Measurements from ENCODE around the gene MAGI1. TPM values are rescaled to one million over a fixed set of nuclear protein-coding genes. Genes with fewer than 3 reads are reported as not detected.

The MAGI1 gene
- total and polyA plus RNA-seq, 2 donors (not counting 1 experiment from before 2014, with no cell fraction given), result 0.10 to 0.22 TPM

GRCh38 chr3:65741540-65741939 lies 297.2 kb downstream of the MAGI1 start:
- DNase-seq, result no peak
- Histone ChIP-seq H3K4me1 (ENCODE audit: control insufficient read depth in 2 of 2, insufficient read depth in 2 of 2, low read length in 2 of 2) (no peaks in the 10 kb centered on the region), H3K27ac (ENCODE audit: low read length in 2 of 2) (no peak overlapping the region), H3K4me3 (ENCODE audit: control extremely low read depth in 1 of 5, extremely low read depth in 1 of 5, insufficient read depth in 1 of 5, low read depth in 2 of 5, low read length in 4 of 5) (no peak overlapping the region), H3K36me3 (replicated peaks in 1 of 2; ENCODE audit: control extremely low read depth in 1 of 2, control insufficient read depth in 1 of 2, extremely low read depth in 1 of 2, insufficient read depth in 2 of 2, low read length in 1 of 2) (no peaks in the 10 kb centered on the region), H3K27me3 (replicated peaks in 1 of 4; ENCODE audit: control extremely low read depth in 1 of 4, control insufficient read depth in 3 of 4, insufficient read depth in 4 of 4, low read length in 3 of 4) (no peaks in the 10 kb centered on the region), H2AFZ (ENCODE audit: insufficient read depth, low read depth, low read length, poor library complexity, severe bottlenecking) (no peak overlapping the region), H3K9ac (ENCODE audit: low read length) (no peak overlapping the region), H4K20me1 (ENCODE audit: control insufficient read depth, insufficient read depth, low read length, poor library complexity, severe bottlenecking) (no peaks in the 10 kb centered on the region), H3K4me2 (replicated peaks; ENCODE audit: low read depth, low read length, poor library complexity, severe bottlenecking) (no peak overlapping the region), H3K79me2 (ENCODE audit: control insufficient read depth, insufficient read depth, low read length) (no peaks in the 10 kb centered on the region), H3K9me3 (ENCODE audit: control extremely low read depth in 1 of 3, control insufficient read depth in 2 of 3, insufficient read depth in 1 of 3, low read length in 2 of 3) (peaks cover 0 to 1% (median 0%) of the 10 kb centered on the region in 3 donors)
- H3K4me3 Mint-ChIP-seq, result no peak overlapping the region
- ChIA-PET POLR2A (no interaction called here), CTCF (no interaction called here)
- H3K27ac Mint-ChIP-seq, result no peak overlapping the region
- no peaks in the 10 kb centered on the region for H3K27me3 Mint-ChIP-seq
- intact Hi-C loops (cut with micrococcal nuclease), result no loop called here
- H3K4me1 Mint-ChIP-seq, result no peaks in the 10 kb centered on the region
- no peak for ATAC-seq (ENCODE audit: low read depth)
- no peaks in the 10 kb centered on the region for H3K9me3 Mint-ChIP-seq (ENCODE audit: insufficient read depth)
- no CpG with 5 or more reads among the region's 4 CpGs for WGBS (ENCODE audit: insufficient coverage)
- TF ChIP-seq, protein P1, sequence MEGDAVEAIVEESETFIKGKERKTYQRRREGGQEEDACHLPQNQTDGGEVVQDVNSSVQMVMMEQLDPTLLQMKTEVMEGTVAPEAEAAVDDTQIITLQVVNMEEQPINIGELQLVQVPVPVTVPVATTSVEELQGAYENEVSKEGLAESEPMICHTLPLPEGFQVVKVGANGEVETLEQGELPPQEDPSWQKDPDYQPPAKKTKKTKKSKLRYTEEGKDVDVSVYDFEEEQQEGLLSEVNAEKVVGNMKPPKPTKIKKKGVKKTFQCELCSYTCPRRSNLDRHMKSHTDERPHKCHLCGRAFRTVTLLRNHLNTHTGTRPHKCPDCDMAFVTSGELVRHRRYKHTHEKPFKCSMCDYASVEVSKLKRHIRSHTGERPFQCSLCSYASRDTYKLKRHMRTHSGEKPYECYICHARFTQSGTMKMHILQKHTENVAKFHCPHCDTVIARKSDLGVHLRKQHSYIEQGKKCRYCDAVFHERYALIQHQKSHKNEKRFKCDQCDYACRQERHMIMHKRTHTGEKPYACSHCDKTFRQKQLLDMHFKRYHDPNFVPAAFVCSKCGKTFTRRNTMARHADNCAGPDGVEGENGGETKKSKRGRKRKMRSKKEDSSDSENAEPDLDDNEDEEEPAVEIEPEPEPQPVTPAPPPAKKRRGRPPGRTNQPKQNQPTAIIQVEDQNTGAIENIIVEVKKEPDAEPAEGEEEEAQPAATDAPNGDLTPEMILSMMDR (IDR thresholded peaks at IDR 0.05), result no peak
- TF ChIP-seq EZH2 (IDR thresholded peaks at IDR 0.05; ENCODE audit: borderline replicate concordance, insufficient read depth, low read depth, low read length, poor library complexity, severe bottlenecking), result no peak

- no peak overlapping the region for H3K4me2 ChIP-seq (replicated peaks; ENCODE audit: low read depth, low read length, poor library complexity, severe bottlenecking)
- ChIA-PET POLR2A (no interaction called here), CTCF (no interaction called here)
- H3K36me3 ChIP-seq (replicated peaks in 1 of 2; ENCODE audit: control extremely low read depth in 1 of 2, control insufficient read depth in 1 of 2, extremely low read depth in 1 of 2, insufficient read depth in 2 of 2, low read length in 1 of 2), result no peaks in the 10 kb centered on the region
- TF ChIP-seq EZH2 (IDR thresholded peaks at IDR 0.05; ENCODE audit: borderline replicate concordance, insufficient read depth, low read depth, low read length, poor library complexity, severe bottlenecking), result no peak
- H3K9me3 ChIP-seq (ENCODE audit: control extremely low read depth in 1 of 3, control insufficient read depth in 2 of 3, insufficient read depth in 1 of 3, low read length in 2 of 3), result peaks cover 0 to 1% (median 0%) of the 10 kb centered on the region in 3 donors
- DNase-seq (no peak), ATAC-seq (ENCODE audit: low read depth) (no peak)
- intact Hi-C loops (cut with micrococcal nuclease), result no loop called here
- WGBS (ENCODE audit: insufficient coverage), result 83% methylated on average over 2 of the region's 3 CpGs
- Mint-ChIP-seq H3K4me3 (no peak overlapping the region), H3K27ac (no peak overlapping the region), H3K27me3 (no peaks in the 10 kb centered on the region), H3K9me3 (ENCODE audit: insufficient read depth) (no peaks in the 10 kb centered on the region), H3K4me1 (no peaks in the 10 kb centered on the region)
- H4K20me1 ChIP-seq (ENCODE audit: control insufficient read depth, insufficient read depth, low read length, poor library complexity, severe bottlenecking), result no peaks in the 10 kb centered on the region
- H3K4me3 ChIP-seq (ENCODE audit: control extremely low read depth in 1 of 5, extremely low read depth in 1 of 5, insufficient read depth in 1 of 5, low read depth in 2 of 5, low read length in 4 of 5), result no peak overlapping the region
- H3K9ac ChIP-seq (ENCODE audit: low read length), result no peak overlapping the region
- H3K4me1 ChIP-seq (ENCODE audit: control insufficient read depth in 2 of 2, insufficient read depth in 2 of 2, low read length in 2 of 2), result no peaks in the 10 kb centered on the region
- H3K79me2 ChIP-seq (ENCODE audit: control insufficient read depth, insufficient read depth, low read length), result no peaks in the 10 kb centered on the region
- H3K27me3 ChIP-seq (replicated peaks in 1 of 4; ENCODE audit: control extremely low read depth in 1 of 4, control insufficient read depth in 3 of 4, insufficient read depth in 4 of 4, low read length in 3 of 4), result no peaks in the 10 kb centered on the region
- no peak overlapping the region for H2AFZ ChIP-seq (ENCODE audit: insufficient read depth, low read depth, low read length, poor library complexity, severe bottlenecking)
- no peak overlapping the region for H3K27ac ChIP-seq (ENCODE audit: low read length in 2 of 2)
Measured at GRCh38 chr3:65739901-65740541, 298.7 kb downstream of the MAGI1 start.
